SK-N-SH (cell line): ENCODE measurements around the gene PWWP2B. TPM values are rescaled to one million over a fixed set of nuclear protein-coding genes. Genes with fewer than 3 reads are reported as not detected.
A peak's percentile ranks its signal among the peaks of the same experiment; 100 is the strongest.

Source experiments
- CTCF ChIA-PET: fragments of 300-600, 350-600 bp; formaldehyde crosslinking; extraction: SDS; loops from one replicate; lab custom pipeline; 2021; lab: Yijun Ruan, JAX
- POLR2A ChIA-PET: fragments of 350-600 bp; sonication (Branson Sonifier 250); formaldehyde crosslinking; extraction: SDS; loops from one replicate; lab custom pipeline; 2020; ENCODE audit warnings: antibody characterized with exemption, inconsistent platforms; lab: Yijun Ruan, JAX
- DNase-seq: peaks from one replicate; pipeline ENCODE4 v3.0.0; 2012
- H2AFZ ChIP-seq: fragments of 200-600 bp; sonication (generic); 2 replicates; pipeline ENCODE4 v1.8.1; 2016; ENCODE audit warnings: antibody characterized with exemption, mild to moderate bottlenecking, low read depth
- H3F3A ChIP-seq: fragments of 200-600 bp; sonication (generic); replicated peaks from 2 replicates; pipeline ENCODE3; 2016; ENCODE audit warnings: antibody characterized with exemption, mild to moderate bottlenecking; ENCODE audit not compliant: insufficient read depth
- H3K27ac ChIP-seq, 2 experiments: fragments of 200-500 bp in 1 of 2; fragments of 200-600 bp in 1 of 2; sonication (Bioruptor generic) in 1 of 2; sonication (generic), shearing (Covaris generic) in 1 of 2; 2 replicates each; pipeline versions ENCODE4 v1.5.1 to v1.6.1; 2014 to 2016; ENCODE audit warnings: low read depth in 2 of 2, inconsistent platforms in 1 of 2, low read length in 1 of 2, mild to moderate bottlenecking in 1 of 2, mixed read lengths in 1 of 2
- H3K27me3 ChIP-seq: fragments of 200-600 bp; sonication (generic), shearing (Covaris generic); 2 replicates; pipeline ENCODE4 v1.6.1; 2016; ENCODE audit warnings: mixed run types; ENCODE audit not compliant: insufficient read depth
- H3K36me3 ChIP-seq, 2 experiments: fragments of 200-500 bp in 1 of 2; fragments of 200-600 bp in 1 of 2; sonication (Bioruptor generic) in 1 of 2; sonication (generic) in 1 of 2; replicated peaks in 1 of 2; 2 replicates each; pipeline versions ENCODE3 to v1.5.1; 2014 to 2016; ENCODE audit warnings: low read length in 1 of 2, mild to moderate bottlenecking in 1 of 2; ENCODE audit not compliant: insufficient read depth in 2 of 2, control insufficient read depth in 1 of 2
- H3K4me1 ChIP-seq, 2 experiments: fragments of 200-500 bp in 1 of 2; fragments of 200-600 bp in 1 of 2; sonication (Bioruptor generic) in 1 of 2; sonication (generic), shearing (Covaris generic) in 1 of 2; 2 replicates each; pipeline versions ENCODE4 v1.5.1 to v1.6.1; 2014 to 2016; ENCODE audit warnings: low read depth in 1 of 2, low read length in 1 of 2, mixed run types in 1 of 2; ENCODE audit not compliant: insufficient read depth in 2 of 2, control insufficient read depth in 1 of 2
- H3K4me2 ChIP-seq: fragments of 200-600 bp; sonication (generic), shearing (Covaris generic); 2 replicates; pipeline ENCODE4 v1.6.1; 2017; ENCODE audit warnings: mixed run types
- H3K4me3 ChIP-seq, 2 experiments: fragments of 200-500 bp in 1 of 2; fragments of 200-600 bp in 1 of 2; sonication (Bioruptor generic) in 1 of 2; sonication (generic), shearing (Covaris generic) in 1 of 2; 2 replicates each; pipeline versions ENCODE4 v1.5.1 to v1.8.1; 2014 to 2016; ENCODE audit warnings: low read depth in 2 of 2, inconsistent platforms in 1 of 2, low read length in 1 of 2, mild to moderate bottlenecking in 1 of 2, mixed read lengths in 1 of 2, moderate library complexity in 1 of 2
- H3K79me2 ChIP-seq: fragments of 200-600 bp; sonication (generic); 2 replicates; pipeline ENCODE4 v1.8.1; 2017; ENCODE audit warnings: mild to moderate bottlenecking; ENCODE audit not compliant: insufficient read depth
- H3K9ac ChIP-seq: fragments of 200-600 bp; sonication (generic); 2 replicates; pipeline ENCODE4 v1.6.1; 2017; ENCODE audit warnings: mixed run types
- H3K9me2 ChIP-seq: fragments of 200-600 bp; sonication (generic); 2 replicates; pipeline ENCODE4 v1.6.1; 2017; ENCODE audit warnings: mixed run types
- H3K9me3 ChIP-seq: fragments of 200-600 bp; sonication (generic); 2 replicates; pipeline ENCODE4 v1.6.1; 2017; ENCODE audit warnings: mixed run types, mild to moderate bottlenecking, moderate library complexity
- H4K20me1 ChIP-seq: fragments of 200-600 bp; sonication (generic); 2 replicates; pipeline ENCODE4 v1.6.1; 2017; ENCODE audit warnings: mild to moderate bottlenecking, mixed run types; ENCODE audit not compliant: insufficient read depth
- CHD2 ChIP-seq: fragments of 150-350 bp; IDR thresholded peaks from 2 replicates; pipeline ENCODE4 v1.6.1; 2018; ENCODE audit warnings: low read length; ENCODE audit not compliant: partially characterized antibody
- EP300 ChIP-seq, 2 experiments: IDR thresholded peaks; 2 replicates each; pipeline versions ENCODE4 v1.4.0 to v1.6.1; 2012; ENCODE audit warnings: borderline replicate concordance in 1 of 2, low read depth in 1 of 2, low read length in 1 of 2
- FOXJ3 ChIP-seq: sonication (generic); formaldehyde crosslinking; IDR thresholded peaks from 2 replicates; pipeline ENCODE4 v1.5.1; 2020; ENCODE audit warnings: mild to moderate bottlenecking, missing genetic modification reagents
- FOXM1 ChIP-seq: IDR thresholded peaks from 2 replicates; pipeline ENCODE4 v1.4.0; 2012; ENCODE audit warnings: low read depth, mild to moderate bottlenecking
- GABPA ChIP-seq: IDR thresholded peaks from 2 replicates; pipeline ENCODE4 v1.4.0; 2012; ENCODE audit warnings: low read depth, mild to moderate bottlenecking
- JUND ChIP-seq: IDR thresholded peaks from 2 replicates; pipeline ENCODE4 v1.4.0; 2012
- MEF2A ChIP-seq: IDR thresholded peaks from 2 replicates; pipeline ENCODE4 v1.4.0; 2012; ENCODE audit warnings: low read depth, borderline replicate concordance
- NFIC ChIP-seq: IDR thresholded peaks from 2 replicates; pipeline ENCODE4 v1.4.0; 2012; ENCODE audit warnings: borderline replicate concordance
- NRF1 ChIP-seq: IDR thresholded peaks from 2 replicates; pipeline ENCODE4 v1.6.1; 2012; ENCODE audit warnings: low read depth, mild to moderate bottlenecking, low read length
- RAD21 ChIP-seq: IDR thresholded peaks from 2 replicates; pipeline ENCODE4 v1.6.1; 2012; ENCODE audit warnings: mild to moderate bottlenecking, low read length
- REST ChIP-seq: IDR thresholded peaks from 2 replicates; pipeline ENCODE4 v1.6.1; 2012; ENCODE audit warnings: mild to moderate bottlenecking, low read depth, low read length, moderate library complexity
- RFX5 ChIP-seq: IDR thresholded peaks from 2 replicates; pipeline ENCODE4 v1.6.1; 2012; ENCODE audit warnings: mild to moderate bottlenecking, improper control_type of control experiment, low read length
- RXRA ChIP-seq: IDR thresholded peaks from 2 replicates; pipeline ENCODE4 v1.4.0; 2012; ENCODE audit warnings: low read depth, mild to moderate bottlenecking, borderline replicate concordance
- SIN3A ChIP-seq: IDR thresholded peaks from 2 replicates; pipeline ENCODE4 v1.6.1; 2012; ENCODE audit warnings: low read depth, mild to moderate bottlenecking, low read length, moderate library complexity, borderline replicate concordance
- SMC3 ChIP-seq: IDR thresholded peaks from 2 replicates; pipeline ENCODE4 v1.6.1; 2012; ENCODE audit warnings: low read depth, low read length, improper control_type of control experiment
- TAF1 ChIP-seq: IDR thresholded peaks from 2 replicates; pipeline ENCODE4 v1.6.1; 2012; ENCODE audit warnings: low read depth, mild to moderate bottlenecking, low read length, moderate library complexity, borderline replicate concordance
- YY1 ChIP-seq: IDR thresholded peaks from 2 replicates; pipeline ENCODE4 v1.4.0; 2012; ENCODE audit warnings: low read depth, mild to moderate bottlenecking
- WGBS: methylation state at CpG from one replicate; pipeline ENCODE4 v1.1.6; 2017; ENCODE audit warnings: low lambda C conversion rate; 5-methylcytosine and 5-hydroxymethylcytosine counted together
- polyA plus RNA-seq, 3 experiments: library from polyadenylated mRNA; depleted of rRNA; stranded (reverse); fragments of >200 nt; gene quantifications; 2 replicates each; pipeline ENCODE4 v1.2.3, GENCODE V29; 2012
- TF ChIP-seq, protein P1 (sequence below): fragments of 150-350 bp; IDR thresholded peaks from 2 replicates; pipeline ENCODE4 v1.6.1; 2017; ENCODE audit warnings: antibody characterized with exemption, low read length, low read depth, borderline replicate concordance
- TF ChIP-seq, protein P2 (sequence below): fragments of 200-600 bp; sonication (generic); IDR thresholded peaks from 2 replicates; pipeline ENCODE4 v1.6.1; 2017; ENCODE audit warnings: antibody characterized with exemption, mild to moderate bottlenecking, moderate library complexity
- TF ChIP-seq, protein P3 (sequence below): IDR thresholded peaks from 2 replicates; pipeline ENCODE4; 2012

PWWP2B gene
- polyA plus RNA-seq, 1 of the 3 experiments (the other 2 are of a cell fraction): 2.4 TPM

DNA sequence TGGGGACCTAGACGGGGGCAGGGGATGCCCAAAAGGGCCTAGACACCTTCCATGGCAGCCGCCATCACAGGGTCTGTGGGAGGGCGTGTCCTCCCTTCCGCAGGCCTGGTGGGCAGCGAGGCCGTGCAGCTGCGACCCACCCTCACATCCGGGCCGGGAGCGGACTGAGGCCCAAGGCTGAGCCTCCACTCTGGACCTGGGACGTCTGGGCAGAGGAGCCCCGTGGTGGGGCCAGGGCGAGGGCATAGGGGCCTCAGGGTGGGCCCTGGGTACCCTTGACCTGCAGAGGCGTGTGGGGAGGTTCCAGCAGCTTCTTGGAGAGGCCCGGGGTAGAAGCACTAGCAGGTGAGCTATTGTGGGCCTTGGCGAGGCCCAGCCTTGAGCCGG is 49.2 kb downstream of the PWWP2B start:
- Histone ChIP-seq H2AFZ (no peak overlapping the region), H3K4me2 (no peak overlapping the region), H4K20me1 (no peaks in the 10 kb centered on the region), H3K79me2 (no peaks in the 10 kb centered on the region), H3K9ac (no peak overlapping the region), H3K27ac (no peak overlapping the region)
- CTCF ChIA-PET: interaction anchor here (1.2 to 1.8 kb wide), 5 partner anchors 9 to 93 kb away, joined by 3 to 9 read pairs (median 5); no protein-coding TSS in a partner anchor
- 88% methylated on average over 10 of the region's 17 CpGs for WGBS
- no peak for DNase-seq
- TF ChIP-seq SMC3: no peak
- no peak for TF ChIP-seq RXRA
- no peak for TF ChIP-seq SIN3A
- TF ChIP-seq NFIC: no peak
- TF ChIP-seq FOXM1: no peak
- TF ChIP-seq, all 33 proteins: peak for 0
- peaks cover 8% of the 10 kb centered on the region for H3F3A ChIP-seq
- H3K36me3 ChIP-seq: no peaks in the 10 kb centered on the region
- no peaks in the 10 kb centered on the region for H3K9me3 ChIP-seq
- H3K9me2 ChIP-seq: no peaks in the 10 kb centered on the region
- peaks cover 19 to 24% of the 10 kb centered on the region in 2 experiments; a peak in 2 of 4 replicates for H3K4me1 ChIP-seq
- no peaks in the 10 kb centered on the region for H3K27me3 ChIP-seq
- H3K4me3 ChIP-seq: no peak overlapping the region
- POLR2A ChIA-PET: no interaction called here

DNA sequence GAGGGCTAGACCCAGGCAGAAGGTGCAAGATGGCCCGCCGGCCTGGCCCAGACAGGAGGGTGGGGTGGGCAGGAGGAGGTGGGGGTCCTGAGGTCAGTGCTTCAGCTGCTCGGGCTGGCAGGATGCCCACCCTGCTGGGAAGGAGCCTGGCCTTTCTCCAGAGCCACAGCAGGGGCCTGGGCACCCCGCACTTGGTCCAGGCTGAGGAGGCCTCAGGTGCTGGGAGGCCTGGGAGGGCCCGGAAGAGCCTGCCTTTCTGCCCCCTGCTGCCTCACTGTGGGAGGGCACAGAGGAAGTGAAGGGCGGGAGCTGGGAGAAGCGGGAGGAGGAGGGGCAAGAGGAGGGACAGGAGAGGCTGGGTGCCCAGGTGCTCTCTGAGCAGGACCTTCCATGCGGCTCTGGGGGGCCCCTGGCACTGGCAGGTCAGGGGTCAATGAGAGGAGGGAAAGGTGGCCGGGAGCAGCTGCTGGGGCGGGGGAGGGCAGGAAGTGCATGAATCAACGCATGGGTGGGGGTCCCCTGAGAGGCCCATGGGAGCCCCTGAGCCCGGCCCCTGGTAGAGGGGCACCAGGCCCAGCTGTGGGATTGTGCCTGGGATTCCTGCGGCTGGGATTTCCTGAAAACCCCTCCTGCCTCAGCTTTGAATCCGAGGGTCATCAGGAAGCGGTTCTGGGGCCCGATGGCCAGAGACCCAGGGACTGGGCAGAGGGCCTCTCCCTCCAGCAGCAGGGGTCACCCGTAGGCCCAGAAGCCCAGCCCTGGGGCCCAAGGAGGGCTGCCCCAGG is 49.9 kb downstream of the PWWP2B start:
- WGBS: 81% methylated on average over 14 of the region's 17 CpGs
- no peaks in the 10 kb centered on the region for H3K9me3 ChIP-seq
- TF ChIP-seq RFX5: no peak
- peak; percentile 8; the same call in 1 of the 2 replicates for TF ChIP-seq RAD21
- no peak for TF ChIP-seq SIN3A
- TF ChIP-seq GABPA: no peak
- TF ChIP-seq, protein P1, sequence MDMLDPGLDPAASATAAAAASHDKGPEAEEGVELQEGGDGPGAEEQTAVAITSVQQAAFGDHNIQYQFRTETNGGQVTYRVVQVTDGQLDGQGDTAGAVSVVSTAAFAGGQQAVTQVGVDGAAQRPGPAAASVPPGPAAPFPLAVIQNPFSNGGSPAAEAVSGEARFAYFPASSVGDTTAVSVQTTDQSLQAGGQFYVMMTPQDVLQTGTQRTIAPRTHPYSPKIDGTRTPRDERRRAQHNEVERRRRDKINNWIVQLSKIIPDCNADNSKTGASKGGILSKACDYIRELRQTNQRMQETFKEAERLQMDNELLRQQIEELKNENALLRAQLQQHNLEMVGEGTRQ: no peak
- TF ChIP-seq MEF2A: no peak
- TF ChIP-seq, protein P2, sequence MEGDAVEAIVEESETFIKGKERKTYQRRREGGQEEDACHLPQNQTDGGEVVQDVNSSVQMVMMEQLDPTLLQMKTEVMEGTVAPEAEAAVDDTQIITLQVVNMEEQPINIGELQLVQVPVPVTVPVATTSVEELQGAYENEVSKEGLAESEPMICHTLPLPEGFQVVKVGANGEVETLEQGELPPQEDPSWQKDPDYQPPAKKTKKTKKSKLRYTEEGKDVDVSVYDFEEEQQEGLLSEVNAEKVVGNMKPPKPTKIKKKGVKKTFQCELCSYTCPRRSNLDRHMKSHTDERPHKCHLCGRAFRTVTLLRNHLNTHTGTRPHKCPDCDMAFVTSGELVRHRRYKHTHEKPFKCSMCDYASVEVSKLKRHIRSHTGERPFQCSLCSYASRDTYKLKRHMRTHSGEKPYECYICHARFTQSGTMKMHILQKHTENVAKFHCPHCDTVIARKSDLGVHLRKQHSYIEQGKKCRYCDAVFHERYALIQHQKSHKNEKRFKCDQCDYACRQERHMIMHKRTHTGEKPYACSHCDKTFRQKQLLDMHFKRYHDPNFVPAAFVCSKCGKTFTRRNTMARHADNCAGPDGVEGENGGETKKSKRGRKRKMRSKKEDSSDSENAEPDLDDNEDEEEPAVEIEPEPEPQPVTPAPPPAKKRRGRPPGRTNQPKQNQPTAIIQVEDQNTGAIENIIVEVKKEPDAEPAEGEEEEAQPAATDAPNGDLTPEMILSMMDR: peak; percentile 44
- TF ChIP-seq REST: no peak
- TF ChIP-seq TAF1: no peak
- TF ChIP-seq NRF1: no peak
- no peak for TF ChIP-seq NFIC
- TF ChIP-seq, protein P3, sequence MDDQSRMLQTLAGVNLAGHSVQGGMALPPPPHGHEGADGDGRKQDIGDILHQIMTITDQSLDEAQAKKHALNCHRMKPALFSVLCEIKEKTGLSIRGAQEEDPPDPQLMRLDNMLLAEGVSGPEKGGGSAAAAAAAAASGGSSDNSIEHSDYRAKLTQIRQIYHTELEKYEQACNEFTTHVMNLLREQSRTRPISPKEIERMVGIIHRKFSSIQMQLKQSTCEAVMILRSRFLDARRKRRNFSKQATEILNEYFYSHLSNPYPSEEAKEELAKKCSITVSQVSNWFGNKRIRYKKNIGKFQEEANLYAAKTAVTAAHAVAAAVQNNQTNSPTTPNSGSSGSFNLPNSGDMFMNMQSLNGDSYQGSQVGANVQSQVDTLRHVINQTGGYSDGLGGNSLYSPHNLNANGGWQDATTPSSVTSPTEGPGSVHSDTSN: no peak
- TF ChIP-seq FOXJ3: no peak
- TF ChIP-seq JUND: no peak
- TF ChIP-seq CHD2: no peak
- TF ChIP-seq EP300 (IDR thresholded peaks at IDR 0.05; ENCODE audit: borderline replicate concordance in 1 of 2, low read depth in 1 of 2, low read length in 1 of 2): no peak
- TF ChIP-seq YY1: no peak
- H4K20me1 ChIP-seq: no peaks in the 10 kb centered on the region
- DNase-seq: peak; percentile 66
- no peak overlapping the region for H3K4me3 ChIP-seq
- H3K9ac ChIP-seq: no peak overlapping the region
- no peaks in the 10 kb centered on the region for H3K9me2 ChIP-seq
- H3K27me3 ChIP-seq: no peaks in the 10 kb centered on the region
- H2AFZ ChIP-seq: no peak overlapping the region
- peaks cover 19 to 24% of the 10 kb centered on the region in 2 experiments; a peak in 2 of 4 replicates for H3K4me1 ChIP-seq
- H3K27ac ChIP-seq: no peak overlapping the region; a peak in 1 of 4 replicates
- CTCF ChIA-PET: interaction anchor here (0.6 to 1.8 kb wide), 10 partner anchors 9 to 94 kb away, joined by 3 to 9 read pairs (median 4); partner anchors contain the start of gene PWWP2B
- no peaks in the 10 kb centered on the region for H3K36me3 ChIP-seq
- no peaks in the 10 kb centered on the region for H3K79me2 ChIP-seq
- H3K4me2 ChIP-seq: no peak overlapping the region
- peaks cover 8% of the 10 kb centered on the region for H3F3A ChIP-seq
- POLR2A ChIA-PET: no interaction called here
